Loucy (cell line): Measurements from ENCODE around the gene MAP2.

Experiments
- EZH2phosphoT487 ChIP-seq: fragments of 200-600 bp; IDR thresholded peaks from 2 replicates; pipeline ENCODE4 v1.6.1; 2018; ENCODE audit warnings: antibody characterized with exemption, mild to moderate bottlenecking, moderate library complexity, borderline replicate concordance
- TF ChIP-seq, protein P1 (sequence below): fragments of 200-600 bp; sonication (generic); conservative IDR thresholded peaks from 2 replicates; pipeline ENCODE4 v1.5.1; 2014; ENCODE audit warnings: mild to moderate bottlenecking, antibody characterized with exemption, low read length

DNA sequence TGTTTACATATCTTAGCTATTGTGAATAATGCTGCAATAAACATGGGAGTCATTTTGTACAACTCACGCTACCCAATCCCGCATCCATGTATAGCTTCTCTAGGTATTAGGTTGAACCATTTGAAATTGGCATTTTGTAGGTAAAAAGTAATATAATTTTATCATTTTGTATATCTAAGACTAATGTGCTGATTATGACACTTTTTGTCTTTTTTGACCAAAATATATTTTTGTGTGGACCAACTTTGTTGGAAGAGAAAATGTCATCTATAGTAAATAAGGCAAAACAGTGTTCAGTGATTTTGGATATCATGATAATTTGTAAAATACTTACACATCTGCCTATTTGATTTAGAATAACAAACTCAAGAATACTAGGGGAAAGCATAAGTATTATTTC, 150.7 kb downstream of the MAP2 start:
- TF ChIP-seq EZH2phosphoT487 = no peak
- TF ChIP-seq, protein P1, sequence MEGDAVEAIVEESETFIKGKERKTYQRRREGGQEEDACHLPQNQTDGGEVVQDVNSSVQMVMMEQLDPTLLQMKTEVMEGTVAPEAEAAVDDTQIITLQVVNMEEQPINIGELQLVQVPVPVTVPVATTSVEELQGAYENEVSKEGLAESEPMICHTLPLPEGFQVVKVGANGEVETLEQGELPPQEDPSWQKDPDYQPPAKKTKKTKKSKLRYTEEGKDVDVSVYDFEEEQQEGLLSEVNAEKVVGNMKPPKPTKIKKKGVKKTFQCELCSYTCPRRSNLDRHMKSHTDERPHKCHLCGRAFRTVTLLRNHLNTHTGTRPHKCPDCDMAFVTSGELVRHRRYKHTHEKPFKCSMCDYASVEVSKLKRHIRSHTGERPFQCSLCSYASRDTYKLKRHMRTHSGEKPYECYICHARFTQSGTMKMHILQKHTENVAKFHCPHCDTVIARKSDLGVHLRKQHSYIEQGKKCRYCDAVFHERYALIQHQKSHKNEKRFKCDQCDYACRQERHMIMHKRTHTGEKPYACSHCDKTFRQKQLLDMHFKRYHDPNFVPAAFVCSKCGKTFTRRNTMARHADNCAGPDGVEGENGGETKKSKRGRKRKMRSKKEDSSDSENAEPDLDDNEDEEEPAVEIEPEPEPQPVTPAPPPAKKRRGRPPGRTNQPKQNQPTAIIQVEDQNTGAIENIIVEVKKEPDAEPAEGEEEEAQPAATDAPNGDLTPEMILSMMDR = no peak
